ENCODE results near the gene TMPRSS5.
"Not testable (repeated sequence)": the region's sequence is repeated elsewhere in the genome, so short reads cannot be mapped to it uniquely, and the experiment has no call there.

Gene TMPRSS5

GRCh38 chr11:113710989-113711388 is 4.9 kb upstream of the TMPRSS5 start:
- Mint-ChIP-seq H3K27me3 (ENCODE audit: low read depth, poor library complexity) (peaks cover 7% of the 10 kb centered on the region), H3K36me3 (ENCODE audit: low read depth) (peaks cover 73% of the 10 kb centered on the region), H3K9me3 (peaks cover 58% of the 10 kb centered on the region), H3K4me3 (no peak overlapping the region), H3K27ac (no peak overlapping the region), H3K4me1 (peaks cover 13% of the 10 kb centered on the region)
- DNase-seq, result no peak
- TF ChIP-seq, protein P1, sequence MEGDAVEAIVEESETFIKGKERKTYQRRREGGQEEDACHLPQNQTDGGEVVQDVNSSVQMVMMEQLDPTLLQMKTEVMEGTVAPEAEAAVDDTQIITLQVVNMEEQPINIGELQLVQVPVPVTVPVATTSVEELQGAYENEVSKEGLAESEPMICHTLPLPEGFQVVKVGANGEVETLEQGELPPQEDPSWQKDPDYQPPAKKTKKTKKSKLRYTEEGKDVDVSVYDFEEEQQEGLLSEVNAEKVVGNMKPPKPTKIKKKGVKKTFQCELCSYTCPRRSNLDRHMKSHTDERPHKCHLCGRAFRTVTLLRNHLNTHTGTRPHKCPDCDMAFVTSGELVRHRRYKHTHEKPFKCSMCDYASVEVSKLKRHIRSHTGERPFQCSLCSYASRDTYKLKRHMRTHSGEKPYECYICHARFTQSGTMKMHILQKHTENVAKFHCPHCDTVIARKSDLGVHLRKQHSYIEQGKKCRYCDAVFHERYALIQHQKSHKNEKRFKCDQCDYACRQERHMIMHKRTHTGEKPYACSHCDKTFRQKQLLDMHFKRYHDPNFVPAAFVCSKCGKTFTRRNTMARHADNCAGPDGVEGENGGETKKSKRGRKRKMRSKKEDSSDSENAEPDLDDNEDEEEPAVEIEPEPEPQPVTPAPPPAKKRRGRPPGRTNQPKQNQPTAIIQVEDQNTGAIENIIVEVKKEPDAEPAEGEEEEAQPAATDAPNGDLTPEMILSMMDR (IDR thresholded peaks at IDR 0.05), result no peak

- Mint-ChIP-seq H3K9me3 (peaks cover 22% of the 10 kb centered on the region), H3K36me3 (ENCODE audit: low read depth) (peaks cover 20% of the 10 kb centered on the region), H3K4me1 (peaks cover 31% of the 10 kb centered on the region)
- not testable (repeated sequence) for DNase-seq; H3K27me3 Mint-ChIP-seq (ENCODE audit: low read depth, poor library complexity); H3K27ac Mint-ChIP-seq; H3K4me3 Mint-ChIP-seq
Measured at GRCh38 chr11:113703551-113703950, 2.6 kb downstream of the TMPRSS5 start.

- H3K27ac Mint-ChIP-seq, result no peak overlapping the region
- H3K4me3 Mint-ChIP-seq, result no peak overlapping the region
- no peaks in the 10 kb centered on the region for H3K27me3 Mint-ChIP-seq (ENCODE audit: low read depth, poor library complexity)
- TF ChIP-seq, protein P1 (IDR thresholded peaks at IDR 0.05), result no peak
- peaks cover 5% of the 10 kb centered on the region for H3K36me3 Mint-ChIP-seq (ENCODE audit: low read depth)
- DNase-seq, result no peak
- H3K4me1 Mint-ChIP-seq, result peaks cover 30% of the 10 kb centered on the region
- H3K9me3 Mint-ChIP-seq, result peaks cover 7% of the 10 kb centered on the region
Measured at GRCh38 chr11:113701491-113701890, 4.6 kb downstream of the TMPRSS5 start.

DNA sequence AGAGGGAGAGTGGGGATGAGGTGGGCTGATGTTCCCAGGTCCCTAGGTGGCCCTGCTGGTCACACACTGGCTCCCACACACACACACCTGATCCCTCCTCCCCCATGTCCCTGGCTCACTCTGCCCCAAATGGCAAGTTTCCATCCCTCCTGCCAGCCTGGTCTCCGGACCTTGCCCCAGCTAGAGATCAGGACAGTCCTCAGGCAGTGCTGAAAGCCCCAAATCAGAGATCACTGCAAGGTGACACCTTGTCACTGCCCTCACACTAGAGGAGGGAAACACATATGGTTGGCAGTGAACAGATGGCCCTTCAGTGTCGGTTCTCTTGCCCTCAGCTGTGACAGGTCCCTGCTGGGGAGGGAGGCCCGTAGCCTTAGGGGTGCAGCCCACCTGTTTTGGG is 7.6 kb downstream of the TMPRSS5 start:
- Mint-ChIP-seq H3K27ac (no peak overlapping the region), H3K27me3 (ENCODE audit: low read depth, poor library complexity) (no peaks in the 10 kb centered on the region), H3K4me1 (peaks cover 16% of the 10 kb centered on the region), H3K9me3 (peaks cover 7% of the 10 kb centered on the region), H3K36me3 (ENCODE audit: low read depth) (peaks cover 13% of the 10 kb centered on the region), H3K4me3 (no peak overlapping the region)
- TF ChIP-seq, protein P1 (IDR thresholded peaks at IDR 0.05), result no peak
- DNase-seq, result no peak

DNA sequence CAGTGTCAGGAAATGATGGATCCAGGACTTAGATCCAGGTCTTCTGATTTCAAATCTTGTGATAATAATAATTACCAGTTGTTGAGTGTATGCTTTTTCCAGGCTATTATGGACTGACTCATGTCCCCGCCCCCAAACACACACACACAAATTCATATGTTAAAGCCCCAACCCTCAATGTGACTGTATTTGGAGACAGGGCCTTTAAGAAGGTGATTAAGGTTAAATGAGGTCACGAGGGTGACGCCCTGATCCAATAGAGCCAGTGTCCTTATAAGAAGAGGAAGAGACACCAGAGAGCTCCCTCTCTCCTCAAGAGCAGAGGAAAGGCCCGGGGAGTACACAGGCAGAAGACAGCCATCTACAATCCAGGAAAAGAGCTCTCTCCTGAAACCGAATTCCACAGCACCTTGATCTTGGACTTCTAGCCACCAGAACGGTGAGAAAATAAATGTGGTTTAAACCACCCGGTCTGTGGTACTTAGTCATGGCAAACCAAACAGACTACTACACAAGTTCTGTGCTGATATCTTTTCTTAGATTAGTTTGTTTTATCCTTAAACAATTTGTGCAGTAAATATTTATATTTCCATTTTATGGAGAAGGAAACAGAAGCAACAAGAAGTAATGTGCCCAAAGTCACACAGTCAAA is 8.2 kb downstream of the TMPRSS5 start:
- Mint-ChIP-seq H3K9me3 (peaks cover 7% of the 10 kb centered on the region), H3K4me1 (peaks cover 16% of the 10 kb centered on the region), H3K36me3 (ENCODE audit: low read depth) (peaks cover 13% of the 10 kb centered on the region), H3K4me3 (no peak overlapping the region), H3K27ac (no peak overlapping the region), H3K27me3 (ENCODE audit: low read depth, poor library complexity) (no peaks in the 10 kb centered on the region)
- DNase-seq, result no peak
- TF ChIP-seq, protein P1 (IDR thresholded peaks at IDR 0.05), result no peak

DNA sequence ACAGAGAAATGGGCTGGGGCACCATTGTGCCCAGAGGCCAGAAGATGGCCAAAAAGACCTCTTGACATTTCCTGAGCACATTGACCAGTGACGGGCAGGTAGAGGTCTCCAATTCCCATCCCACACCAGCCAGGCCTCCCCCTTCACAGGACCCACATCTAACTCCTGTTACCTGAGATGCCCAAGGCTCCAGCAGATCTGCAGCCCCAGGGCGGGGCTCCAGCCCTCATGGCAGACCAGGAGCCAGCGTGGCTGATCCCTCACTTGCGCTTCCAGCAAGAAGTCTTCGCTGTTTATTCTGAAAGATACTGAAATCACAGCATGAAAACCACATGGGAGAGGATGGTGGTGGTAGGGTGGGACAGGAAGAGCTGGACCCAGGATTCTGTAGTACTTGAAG is 9.0 kb downstream of the TMPRSS5 start:
- no peaks in the 10 kb centered on the region for H3K27me3 Mint-ChIP-seq (ENCODE audit: low read depth, poor library complexity)
- no peak overlapping the region for H3K27ac Mint-ChIP-seq
- no peak overlapping the region for H3K4me3 Mint-ChIP-seq
- DNase-seq, result no peak
- TF ChIP-seq, protein P1 (IDR thresholded peaks at IDR 0.05), result no peak
- peaks cover 5% of the 10 kb centered on the region for H3K9me3 Mint-ChIP-seq
- H3K36me3 Mint-ChIP-seq (ENCODE audit: low read depth), result peaks cover 10% of the 10 kb centered on the region
- peaks cover 16% of the 10 kb centered on the region for H3K4me1 Mint-ChIP-seq
